Measurements from ENCODE around the gene TADA2B. TPM values are rescaled to one million over a fixed set of nuclear protein-coding genes. Genes with fewer than 3 reads are reported as not detected.

TADA2B gene
- total and polyA plus RNA-seq, 2 experiments from 2014 or later: 3.6 to 11.4 TPM

DNA sequence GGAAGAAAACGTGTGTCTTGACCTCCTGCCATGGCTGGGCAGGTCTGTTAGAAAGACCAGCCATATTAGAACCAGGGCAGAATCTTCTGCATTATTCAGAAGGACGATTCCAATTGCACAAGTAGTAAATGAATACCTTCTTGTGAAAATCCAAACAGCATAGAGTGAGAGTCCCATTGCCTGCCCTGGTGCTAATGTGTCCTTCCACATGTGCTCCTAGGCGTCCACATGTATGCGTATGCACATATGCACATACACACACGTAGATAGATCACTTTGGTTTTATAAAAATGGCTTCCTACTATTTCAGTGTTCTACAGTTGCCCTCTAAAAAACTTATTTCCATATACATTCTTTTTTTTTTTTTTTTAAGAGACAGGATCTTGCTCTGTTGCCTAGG lies 34.9 kb downstream of the TADA2B start:
- Histone ChIP-seq H2AFZ (no peak overlapping the region), H4K20me1 (replicated peaks; ENCODE audit: insufficient read depth) (no peaks in the 10 kb centered on the region), H3K27me3 (ENCODE audit: insufficient read depth) (peaks cover 10% of the 10 kb centered on the region; the same call in 1 of the 2 replicates), H3K4me2 (no peak overlapping the region), H3K27ac (ENCODE audit: low read depth) (no peak overlapping the region), H3K4me1 (ENCODE audit: insufficient read depth) (no peaks in the 10 kb centered on the region), H3F3A (replicated peaks; ENCODE audit: low read depth) (no peaks in the 10 kb centered on the region), H3K9me2 (ENCODE audit: insufficient read depth) (no peaks in the 10 kb centered on the region), H3K4me3 (no peak overlapping the region), H3K36me3 (ENCODE audit: insufficient read depth) (no peaks in the 10 kb centered on the region), H3K79me2 (replicated peaks; ENCODE audit: insufficient read depth) (no peaks in the 10 kb centered on the region)
- H3K36me3 Mint-ChIP-seq (ENCODE audit: low read depth): no peaks in the 10 kb centered on the region
- H3K27ac Mint-ChIP-seq: no peak overlapping the region
- H3K9me3 Mint-ChIP-seq: peaks cover 6% of the 10 kb centered on the region
- no peak for TF ChIP-seq CREB1 (CRISPR knock-in tag; IDR thresholded peaks at IDR 0.05; ENCODE audit: low read depth)
- no peak for TF ChIP-seq POLR2AphosphoS5 (IDR thresholded peaks at IDR 0.05; ENCODE audit: low read depth)
- TF ChIP-seq STAT1 (IDR thresholded peaks at IDR 0.05; ENCODE audit: unreplicated experiment): no peak
- no peak for TF ChIP-seq JUNB (IDR thresholded peaks at IDR 0.05; ENCODE audit: unreplicated experiment)
- no peak for TF ChIP-seq ZNF331 (CRISPR knock-in tag; IDR thresholded peaks at IDR 0.05; ENCODE audit: low read depth)
- no peak for TF ChIP-seq EZH2phosphoT487 (IDR thresholded peaks at IDR 0.05; ENCODE audit: unreplicated experiment)
- TF ChIP-seq, protein P1, sequence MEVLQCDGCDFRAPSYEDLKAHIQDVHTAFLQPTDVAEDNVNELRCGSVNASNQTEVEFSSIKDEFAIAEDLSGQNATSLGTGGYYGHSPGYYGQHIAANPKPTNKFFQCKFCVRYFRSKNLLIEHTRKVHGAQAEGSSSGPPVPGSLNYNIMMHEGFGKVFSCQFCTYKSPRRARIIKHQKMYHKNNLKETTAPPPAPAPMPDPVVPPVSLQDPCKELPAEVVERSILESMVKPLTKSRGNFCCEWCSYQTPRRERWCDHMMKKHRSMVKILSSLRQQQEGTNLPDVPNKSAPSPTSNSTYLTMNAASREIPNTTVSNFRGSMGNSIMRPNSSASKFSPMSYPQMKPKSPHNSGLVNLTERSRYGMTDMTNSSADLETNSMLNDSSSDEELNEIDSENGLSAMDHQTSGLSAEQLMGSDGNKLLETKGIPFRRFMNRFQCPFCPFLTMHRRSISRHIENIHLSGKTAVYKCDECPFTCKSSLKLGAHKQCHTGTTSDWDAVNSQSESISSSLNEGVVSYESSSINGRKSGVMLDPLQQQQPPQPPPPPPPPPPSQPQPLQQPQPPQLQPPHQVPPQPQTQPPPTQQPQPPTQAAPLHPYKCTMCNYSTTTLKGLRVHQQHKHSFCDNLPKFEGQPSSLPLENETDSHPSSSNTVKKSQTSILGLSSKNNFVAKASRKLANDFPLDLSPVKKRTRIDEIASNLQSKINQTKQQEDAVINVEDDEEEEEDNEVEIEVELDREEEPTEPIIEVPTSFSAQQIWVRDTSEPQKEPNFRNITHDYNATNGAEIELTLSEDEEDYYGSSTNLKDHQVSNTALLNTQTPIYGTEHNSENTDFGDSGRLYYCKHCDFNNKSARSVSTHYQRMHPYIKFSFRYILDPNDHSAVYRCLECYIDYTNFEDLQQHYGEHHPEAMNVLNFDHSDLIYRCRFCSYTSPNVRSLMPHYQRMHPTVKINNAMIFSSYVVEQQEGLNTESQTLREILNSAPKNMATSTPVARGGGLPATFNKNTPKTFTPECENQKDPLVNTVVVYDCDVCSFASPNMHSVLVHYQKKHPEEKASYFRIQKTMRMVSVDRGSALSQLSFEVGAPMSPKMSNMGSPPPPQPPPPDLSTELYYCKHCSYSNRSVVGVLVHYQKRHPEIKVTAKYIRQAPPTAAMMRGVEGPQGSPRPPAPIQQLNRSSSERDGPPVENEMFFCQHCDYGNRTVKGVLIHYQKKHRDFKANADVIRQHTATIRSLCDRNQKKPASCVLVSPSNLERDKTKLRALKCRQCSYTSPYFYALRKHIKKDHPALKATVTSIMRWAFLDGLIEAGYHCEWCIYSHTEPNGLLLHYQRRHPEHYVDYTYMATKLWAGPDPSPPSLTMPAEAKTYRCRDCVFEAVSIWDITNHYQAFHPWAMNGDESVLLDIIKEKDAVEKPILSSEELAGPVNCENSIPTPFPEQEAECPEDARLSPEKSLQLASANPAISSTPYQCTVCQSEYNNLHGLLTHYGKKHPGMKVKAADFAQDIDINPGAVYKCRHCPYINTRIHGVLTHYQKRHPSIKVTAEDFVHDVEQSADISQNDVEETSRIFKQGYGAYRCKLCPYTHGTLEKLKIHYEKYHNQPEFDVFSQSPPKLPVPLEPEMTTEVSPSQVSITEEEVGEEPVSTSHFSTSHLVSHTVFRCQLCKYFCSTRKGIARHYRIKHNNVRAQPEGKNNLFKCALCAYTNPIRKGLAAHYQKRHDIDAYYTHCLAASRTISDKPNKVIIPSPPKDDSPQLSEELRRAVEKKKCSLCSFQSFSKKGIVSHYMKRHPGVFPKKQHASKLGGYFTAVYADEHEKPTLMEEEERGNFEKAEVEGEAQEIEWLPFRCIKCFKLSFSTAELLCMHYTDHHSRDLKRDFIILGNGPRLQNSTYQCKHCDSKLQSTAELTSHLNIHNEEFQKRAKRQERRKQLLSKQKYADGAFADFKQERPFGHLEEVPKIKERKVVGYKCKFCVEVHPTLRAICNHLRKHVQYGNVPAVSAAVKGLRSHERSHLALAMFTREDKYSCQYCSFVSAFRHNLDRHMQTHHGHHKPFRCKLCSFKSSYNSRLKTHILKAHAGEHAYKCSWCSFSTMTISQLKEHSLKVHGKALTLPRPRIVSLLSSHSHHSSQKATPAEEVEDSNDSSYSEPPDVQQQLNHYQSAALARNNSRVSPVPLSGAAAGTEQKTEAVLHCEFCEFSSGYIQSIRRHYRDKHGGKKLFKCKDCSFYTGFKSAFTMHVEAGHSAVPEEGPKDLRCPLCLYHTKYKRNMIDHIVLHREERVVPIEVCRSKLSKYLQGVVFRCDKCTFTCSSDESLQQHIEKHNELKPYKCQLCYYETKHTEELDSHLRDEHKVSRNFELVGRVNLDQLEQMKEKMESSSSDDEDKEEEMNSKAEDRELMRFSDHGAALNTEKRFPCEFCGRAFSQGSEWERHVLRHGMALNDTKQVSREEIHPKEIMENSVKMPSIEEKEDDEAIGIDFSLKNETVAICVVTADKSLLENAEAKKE (CRISPR knock-in tag; IDR thresholded peaks at IDR 0.05): no peak
- no peak for TF ChIP-seq NANOG (IDR thresholded peaks at IDR 0.05; ENCODE audit: borderline replicate concordance)
- TF ChIP-seq, protein P2, sequence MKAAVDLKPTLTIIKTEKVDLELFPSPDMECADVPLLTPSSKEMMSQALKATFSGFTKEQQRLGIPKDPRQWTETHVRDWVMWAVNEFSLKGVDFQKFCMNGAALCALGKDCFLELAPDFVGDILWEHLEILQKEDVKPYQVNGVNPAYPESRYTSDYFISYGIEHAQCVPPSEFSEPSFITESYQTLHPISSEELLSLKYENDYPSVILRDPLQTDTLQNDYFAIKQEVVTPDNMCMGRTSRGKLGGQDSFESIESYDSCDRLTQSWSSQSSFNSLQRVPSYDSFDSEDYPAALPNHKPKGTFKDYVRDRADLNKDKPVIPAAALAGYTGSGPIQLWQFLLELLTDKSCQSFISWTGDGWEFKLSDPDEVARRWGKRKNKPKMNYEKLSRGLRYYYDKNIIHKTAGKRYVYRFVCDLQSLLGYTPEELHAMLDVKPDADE (IDR thresholded peaks at IDR 0.05): no peak
- TF ChIP-seq, protein P3, sequence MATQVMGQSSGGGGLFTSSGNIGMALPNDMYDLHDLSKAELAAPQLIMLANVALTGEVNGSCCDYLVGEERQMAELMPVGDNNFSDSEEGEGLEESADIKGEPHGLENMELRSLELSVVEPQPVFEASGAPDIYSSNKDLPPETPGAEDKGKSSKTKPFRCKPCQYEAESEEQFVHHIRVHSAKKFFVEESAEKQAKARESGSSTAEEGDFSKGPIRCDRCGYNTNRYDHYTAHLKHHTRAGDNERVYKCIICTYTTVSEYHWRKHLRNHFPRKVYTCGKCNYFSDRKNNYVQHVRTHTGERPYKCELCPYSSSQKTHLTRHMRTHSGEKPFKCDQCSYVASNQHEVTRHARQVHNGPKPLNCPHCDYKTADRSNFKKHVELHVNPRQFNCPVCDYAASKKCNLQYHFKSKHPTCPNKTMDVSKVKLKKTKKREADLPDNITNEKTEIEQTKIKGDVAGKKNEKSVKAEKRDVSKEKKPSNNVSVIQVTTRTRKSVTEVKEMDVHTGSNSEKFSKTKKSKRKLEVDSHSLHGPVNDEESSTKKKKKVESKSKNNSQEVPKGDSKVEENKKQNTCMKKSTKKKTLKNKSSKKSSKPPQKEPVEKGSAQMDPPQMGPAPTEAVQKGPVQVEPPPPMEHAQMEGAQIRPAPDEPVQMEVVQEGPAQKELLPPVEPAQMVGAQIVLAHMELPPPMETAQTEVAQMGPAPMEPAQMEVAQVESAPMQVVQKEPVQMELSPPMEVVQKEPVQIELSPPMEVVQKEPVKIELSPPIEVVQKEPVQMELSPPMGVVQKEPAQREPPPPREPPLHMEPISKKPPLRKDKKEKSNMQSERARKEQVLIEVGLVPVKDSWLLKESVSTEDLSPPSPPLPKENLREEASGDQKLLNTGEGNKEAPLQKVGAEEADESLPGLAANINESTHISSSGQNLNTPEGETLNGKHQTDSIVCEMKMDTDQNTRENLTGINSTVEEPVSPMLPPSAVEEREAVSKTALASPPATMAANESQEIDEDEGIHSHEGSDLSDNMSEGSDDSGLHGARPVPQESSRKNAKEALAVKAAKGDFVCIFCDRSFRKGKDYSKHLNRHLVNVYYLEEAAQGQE (IDR thresholded peaks at IDR 0.05; ENCODE audit: unreplicated experiment): no peak
- TF ChIP-seq EZH2 (IDR thresholded peaks at IDR 0.05; ENCODE audit: low read depth, unreplicated experiment): no peak
- TF ChIP-seq ZNF114 (CRISPR knock-in tag; IDR thresholded peaks at IDR 0.05): no peak
- TF ChIP-seq, protein P4, sequence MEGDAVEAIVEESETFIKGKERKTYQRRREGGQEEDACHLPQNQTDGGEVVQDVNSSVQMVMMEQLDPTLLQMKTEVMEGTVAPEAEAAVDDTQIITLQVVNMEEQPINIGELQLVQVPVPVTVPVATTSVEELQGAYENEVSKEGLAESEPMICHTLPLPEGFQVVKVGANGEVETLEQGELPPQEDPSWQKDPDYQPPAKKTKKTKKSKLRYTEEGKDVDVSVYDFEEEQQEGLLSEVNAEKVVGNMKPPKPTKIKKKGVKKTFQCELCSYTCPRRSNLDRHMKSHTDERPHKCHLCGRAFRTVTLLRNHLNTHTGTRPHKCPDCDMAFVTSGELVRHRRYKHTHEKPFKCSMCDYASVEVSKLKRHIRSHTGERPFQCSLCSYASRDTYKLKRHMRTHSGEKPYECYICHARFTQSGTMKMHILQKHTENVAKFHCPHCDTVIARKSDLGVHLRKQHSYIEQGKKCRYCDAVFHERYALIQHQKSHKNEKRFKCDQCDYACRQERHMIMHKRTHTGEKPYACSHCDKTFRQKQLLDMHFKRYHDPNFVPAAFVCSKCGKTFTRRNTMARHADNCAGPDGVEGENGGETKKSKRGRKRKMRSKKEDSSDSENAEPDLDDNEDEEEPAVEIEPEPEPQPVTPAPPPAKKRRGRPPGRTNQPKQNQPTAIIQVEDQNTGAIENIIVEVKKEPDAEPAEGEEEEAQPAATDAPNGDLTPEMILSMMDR (conservative IDR thresholded peaks at IDR 0.05; ENCODE audit: low read depth in 2 of 2): no peak
- no peak for ATAC-seq
- peaks cover 11% of the 10 kb centered on the region for H3K27me3 Mint-ChIP-seq (ENCODE audit: insufficient read depth, low read depth, poor library complexity)
- DNase-seq (ENCODE audit: low spot score): no peak
- no peaks in the 10 kb centered on the region for H3K4me1 Mint-ChIP-seq
- H3K4me3 Mint-ChIP-seq: no peak overlapping the region

Data from GM23338 (cell line).